ENCODE data around the gene CALR3. TPM values are rescaled to one million over a fixed set of nuclear protein-coding genes. Genes with fewer than 3 reads are reported as not detected.
A peak's percentile ranks its signal among the peaks of the same experiment; 100 is the strongest.

Gene CALR3
- total and polyA plus RNA-seq, 2 of the 8 experiments (the other 6 are each of a cell fraction or from before 2014, with no cell fraction given), result 0.11 to 0.32 TPM

- Histone ChIP-seq H3K56ac (replicated peaks; ENCODE audit: insufficient read length, low read depth, low read length) (no peak overlapping the region), H2BK15ac (ENCODE audit: low read length) (no peak overlapping the region), H2BK120ac (replicated peaks; ENCODE audit: low read depth, low read length) (no peak overlapping the region), H4K5ac (ENCODE audit: insufficient read length, low read depth, low read length) (no peak overlapping the region), H2BK20ac (ENCODE audit: low read length) (no peak overlapping the region), H3K18ac (ENCODE audit: extremely low read depth, low read length) (no peak overlapping the region), H4K91ac (replicated peaks; ENCODE audit: insufficient read length, low read length) (no peak overlapping the region), H3K4ac (replicated peaks; ENCODE audit: insufficient read length, low read depth, low read length) (no peak overlapping the region), H3K14ac (ENCODE audit: insufficient read length) (no peak overlapping the region), H3K36me3 (ENCODE audit: control insufficient read depth in 2 of 4, insufficient read depth in 4 of 4, low read length in 3 of 4) (no peaks in the 10 kb centered on the region), H3K4me3 (ENCODE audit: extremely low read depth in 1 of 4, insufficient read depth in 2 of 4, low read depth in 3 of 4, low read length in 4 of 4) (no peak overlapping the region), H3K27me3 (replicated peaks in 1 of 4; ENCODE audit: control insufficient read depth in 3 of 4, extremely low read depth in 1 of 4, insufficient read depth in 3 of 4, low read length in 3 of 4) (no peaks in the 10 kb centered on the region), H2BK5ac (ENCODE audit: low read depth, low read length) (no peak overlapping the region), H3K79me1 (ENCODE audit: low read depth, low read length) (peaks cover 9% of the 10 kb centered on the region), H3K4me1 (replicated peaks in 1 of 4; ENCODE audit: control insufficient read depth in 3 of 4, insufficient read depth in 4 of 4, low read length in 3 of 4) (peaks cover 6 to 14% (median 11%) of the 10 kb centered on the region in 4 experiments), H3K9me3 (ENCODE audit: insufficient read depth in 2 of 2, low read depth in 1 of 2, low read length in 1 of 2) (no peaks in the 10 kb centered on the region), H2BK12ac (ENCODE audit: low read depth, low read length) (no peak overlapping the region), H3K4me2 (ENCODE audit: insufficient read depth in 1 of 2, low read depth in 2 of 2, low read length in 2 of 2) (no peak overlapping the region), H2AK5ac (ENCODE audit: low read depth, low read length) (no peak overlapping the region), H4K8ac (ENCODE audit: extremely low read depth, insufficient read depth, low read length) (no peak overlapping the region), H4K20me1 (replicated peaks in 1 of 2; ENCODE audit: control insufficient read depth in 1 of 2, insufficient read depth in 2 of 2, low read length in 2 of 2) (peaks cover 6 to 22% of the 10 kb centered on the region in 2 experiments), H2AFZ (ENCODE audit: low read length) (no peak overlapping the region), H3K79me2 (ENCODE audit: control insufficient read depth in 1 of 2, insufficient read depth in 2 of 2, low read length in 2 of 2) (peaks cover 8 to 80% of the 10 kb centered on the region in 2 experiments), H3K23me2 (ENCODE audit: low read depth, low read length) (no peaks in the 10 kb centered on the region), H3K23ac (ENCODE audit: insufficient read length) (no peak overlapping the region), H3K27ac (ENCODE audit: low read depth, low read length) (no peak overlapping the region), H3K9ac (replicated peaks in 1 of 4; ENCODE audit: extremely low read depth in 1 of 4, low read depth in 3 of 4, low read length in 3 of 4) (no peak overlapping the region)
- WGBS, 2 experiments (ENCODE audit: extremely low coverage in 1 of 2, insufficient coverage in 1 of 2, insufficient read length in 1 of 2, insufficient replicate concordance in 2 of 2, low coverage in 1 of 2, low lambda C conversion rate in 2 of 2, missing lambda C conversion rate in 1 of 2), result 90% methylated on average over 8 of the region's 8 CpGs; no CpG with 5 or more reads in 1 of the 2 experiments
- POLR2A ChIA-PET (ENCODE audit: partially characterized antibody), result no interaction called here
- CTCF ChIA-PET (ENCODE audit: partially characterized antibody), result interaction anchor here (0.8 to 7.1 kb wide), 3 partner anchors 9 to 34 kb away, joined by 4 to 66 read pairs (median 4); no protein-coding TSS in a partner anchor
- FAIRE-seq, result no peak
- DNase-seq (ENCODE audit: low read depth in 1 of 2, low spot score in 2 of 2), result peak in 1 of 2 experiments; percentile 33
- TF ChIP-seq KDM1A (IDR thresholded peaks at IDR 0.05; ENCODE audit: borderline replicate concordance, low read length) (no peak), CHD2 (IDR thresholded peaks at IDR 0.05; ENCODE audit: low read length) (no peak), RAD21 (IDR thresholded peaks at IDR 0.05 in 1 of 2, conservative IDR thresholded peaks at IDR 0.05 in 1 of 2; ENCODE audit: low read depth in 2 of 2, low read length in 2 of 2) (no peak), RBBP5 (IDR thresholded peaks at IDR 0.05; ENCODE audit: borderline replicate concordance, low read depth, low read length) (no peak), RXRA (IDR thresholded peaks at IDR 0.05; ENCODE audit: insufficient read depth, low read depth, low read length) (no peak)
These were observed 43.6 kb downstream of the CALR3 start for GRCh38 chr19:16452325-16452724.

All from H1 (cell line).